Activated naive CD4-positive, alpha-beta T cell treated with anti-CD3 and anti-CD28 coated beads, Interleukin-2, amount 10 ng/mL, durations not matched to agents 7 days and 5 days (primary cell): ENCODE measurements around the gene KLHL36.

Source experiments
- CTCF ChIA-PET: fragments of 350-600 bp; sonication (Branson Sonifier 250); formaldehyde crosslinking; loops from one replicate; lab custom pipeline; 2021; ENCODE audit warnings: antibody characterized with exemption; lab: Charles Lee
- DNase-seq: peaks from one replicate; pipeline ENCODE4 v3.0.0-alpha.2; 2020
- H3K27ac Mint-ChIP-seq: one replicate; pipeline ENCODE4 v1.8.0; 2021; ENCODE audit warnings: mild to moderate bottlenecking, moderate library complexity, mixed read lengths
- H3K27me3 Mint-ChIP-seq: one replicate; pipeline ENCODE4 v1.8.0; 2021; ENCODE audit warnings: mild to moderate bottlenecking, mixed read lengths
- H3K36me3 Mint-ChIP-seq: one replicate; pipeline ENCODE4 v1.8.0; 2021; ENCODE audit warnings: mixed read lengths
- H3K4me1 Mint-ChIP-seq: one replicate; pipeline ENCODE4 v1.8.0; 2021; ENCODE audit warnings: mixed read lengths
- H3K4me3 Mint-ChIP-seq: one replicate; pipeline ENCODE4 v1.8.0; 2021; ENCODE audit warnings: mild to moderate bottlenecking, moderate library complexity, mixed read lengths
- H3K9me3 Mint-ChIP-seq: one replicate; pipeline ENCODE4 v1.8.0; 2021; ENCODE audit warnings: mixed read lengths

The KLHL36 gene

DNA sequence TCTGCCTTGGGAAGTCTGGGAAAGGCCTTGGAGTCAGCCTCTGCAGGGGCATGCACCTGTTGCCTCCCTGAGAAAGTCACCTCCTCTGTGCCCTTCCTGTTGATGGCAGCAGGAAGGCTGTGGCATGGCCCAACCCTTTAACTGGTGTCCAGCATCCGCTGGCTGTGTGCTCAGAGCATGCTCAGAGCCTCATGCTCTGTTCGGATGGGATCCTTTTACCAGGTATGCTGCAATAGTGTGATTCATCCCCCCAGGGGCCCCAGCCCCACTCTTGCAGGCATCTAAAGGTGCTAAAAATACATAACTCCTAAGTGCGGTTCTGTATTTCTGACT is 24.9 kb downstream of the KLHL36 start:
- no peak for DNase-seq
- H3K4me1 Mint-ChIP-seq = peaks cover 7% of the 10 kb centered on the region
- H3K4me3 Mint-ChIP-seq = no peak overlapping the region
- CTCF ChIA-PET = interaction anchor here (0.7 to 6.7 kb wide), 14 partner anchors 8 to 279 kb away, joined by 3 to 70 read pairs (median 7); no protein-coding TSS in a partner anchor
- H3K27me3 Mint-ChIP-seq = peaks cover 34% of the 10 kb centered on the region
- no peaks in the 10 kb centered on the region for H3K9me3 Mint-ChIP-seq
- H3K27ac Mint-ChIP-seq = no peak overlapping the region
- no peaks in the 10 kb centered on the region for H3K36me3 Mint-ChIP-seq

DNA sequence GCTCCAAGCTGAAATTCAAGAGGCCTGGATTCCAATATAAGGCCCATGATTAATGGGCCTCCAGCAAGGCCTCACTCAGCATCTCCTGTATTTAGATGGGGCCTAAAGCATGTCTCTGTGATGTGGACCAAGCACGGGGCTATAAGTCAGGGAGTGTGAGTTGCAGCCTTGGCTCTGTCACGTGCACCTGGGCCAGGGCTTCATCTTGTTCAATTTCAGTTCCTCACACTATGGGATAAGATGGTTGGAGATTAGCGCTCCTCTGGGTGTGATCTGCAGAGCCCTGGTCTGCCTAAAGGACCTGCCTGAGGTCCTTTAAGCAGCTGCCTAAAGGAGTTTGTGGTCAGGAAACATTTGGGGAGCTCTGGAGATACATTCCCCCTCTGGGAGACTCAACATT is 25.2 kb downstream of the KLHL36 start:
- Mint-ChIP-seq H3K36me3 (no peaks in the 10 kb centered on the region), H3K27me3 (peaks cover 35% of the 10 kb centered on the region), H3K4me1 (peaks cover 7% of the 10 kb centered on the region), H3K4me3 (no peak overlapping the region), H3K27ac (no peak overlapping the region), H3K9me3 (no peaks in the 10 kb centered on the region)
- CTCF ChIA-PET = interaction anchor here (0.8 to 6.7 kb wide), 13 partner anchors 8 to 279 kb away, joined by 3 to 70 read pairs (median 7); no protein-coding TSS in a partner anchor
- no peak for DNase-seq

DNA sequence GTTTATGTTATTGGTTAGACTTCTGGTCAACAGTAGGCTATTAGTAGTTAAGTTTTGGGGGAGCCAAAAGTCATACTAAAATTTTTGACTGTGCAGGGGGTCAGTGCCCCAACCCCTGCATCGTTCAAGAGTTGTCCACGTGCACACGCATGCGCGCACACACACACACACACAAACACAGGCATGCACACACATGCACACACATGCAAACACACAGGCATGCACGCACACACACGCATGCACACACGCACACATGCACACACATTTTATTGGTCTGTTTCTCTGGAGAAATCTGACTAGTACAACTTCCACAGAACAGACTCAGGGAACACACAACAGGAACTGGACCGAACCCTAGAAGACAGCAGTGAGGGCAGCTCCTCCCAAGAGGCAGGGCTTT is 27.1 kb downstream of the KLHL36 start:
- CTCF ChIA-PET = interaction anchor here (1.5 kb wide), 1 partner anchor 53 kb away, joined by 4 read pairs; no protein-coding TSS in a partner anchor
- no peak overlapping the region for H3K4me3 Mint-ChIP-seq

DNA sequence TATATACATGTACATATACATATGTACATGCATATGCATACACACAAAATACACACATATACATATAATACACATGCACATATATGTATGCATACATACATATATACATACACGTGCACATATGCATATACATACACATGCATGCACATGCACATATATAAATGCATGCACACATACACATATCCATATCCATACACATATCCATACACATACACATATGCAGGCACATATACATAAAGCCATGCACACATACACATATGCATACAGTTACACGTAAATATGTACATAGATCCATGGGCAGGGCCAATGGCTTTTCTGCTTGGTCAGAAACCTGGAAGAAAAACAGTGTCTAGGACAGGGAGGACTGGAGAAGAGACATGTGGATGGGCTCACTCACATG is 27.6 kb downstream of the KLHL36 start:
- H3K36me3 Mint-ChIP-seq = no peaks in the 10 kb centered on the region
- H3K9me3 Mint-ChIP-seq = no peaks in the 10 kb centered on the region
- no peak for DNase-seq
- H3K4me3 Mint-ChIP-seq = no peak overlapping the region
- peaks cover 7% of the 10 kb centered on the region for H3K4me1 Mint-ChIP-seq
- no peak overlapping the region for H3K27ac Mint-ChIP-seq
- CTCF ChIA-PET = no interaction called here
- peaks cover 47% of the 10 kb centered on the region for H3K27me3 Mint-ChIP-seq

More for the DNA sequence above, 27.1 kb downstream of the KLHL36 start:
- peaks cover 7% of the 10 kb centered on the region for H3K4me1 Mint-ChIP-seq
- H3K36me3 Mint-ChIP-seq = no peaks in the 10 kb centered on the region
- no peaks in the 10 kb centered on the region for H3K9me3 Mint-ChIP-seq
- H3K27ac Mint-ChIP-seq = no peak overlapping the region
- peaks cover 46% of the 10 kb centered on the region for H3K27me3 Mint-ChIP-seq
- DNase-seq = no peak

DNA sequence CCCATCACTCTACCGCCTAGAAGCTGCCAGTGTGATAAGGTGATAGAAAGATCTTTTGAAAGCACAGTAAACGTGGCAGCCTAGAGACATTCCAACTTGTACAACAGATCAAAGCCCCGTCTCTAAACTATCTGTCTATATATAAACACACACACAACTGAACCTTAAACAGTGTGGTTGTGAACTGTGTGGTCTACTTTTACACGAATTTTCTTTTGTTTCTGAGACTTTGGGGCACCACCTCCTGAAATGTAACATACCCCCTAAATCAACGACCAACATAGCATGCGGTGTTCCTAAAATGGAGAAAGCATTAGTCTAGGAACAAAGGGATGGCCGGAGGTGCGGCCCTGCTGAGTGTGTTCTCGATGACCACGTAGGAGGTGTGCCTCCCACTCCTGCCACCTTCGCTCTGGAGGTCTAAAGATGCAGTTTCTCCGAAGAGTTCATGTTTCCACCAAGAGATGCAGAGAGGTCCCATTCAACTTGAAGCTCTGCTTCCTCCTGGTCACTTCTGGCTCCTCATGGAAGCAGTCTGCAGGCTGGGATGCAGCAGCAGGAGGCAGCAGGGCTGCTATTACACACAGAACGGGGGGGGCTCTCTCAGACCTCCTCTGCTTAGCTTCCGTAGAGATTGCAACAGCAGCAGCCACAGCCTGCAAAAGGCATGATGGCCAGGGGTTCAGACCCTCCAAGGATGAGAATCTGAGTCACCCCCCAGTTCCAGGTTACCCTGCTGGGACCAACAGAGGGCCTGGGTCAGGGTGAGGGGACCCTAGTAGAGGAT is 28.9 kb downstream of the KLHL36 start:
- Mint-ChIP-seq H3K36me3 (no peaks in the 10 kb centered on the region), H3K27me3 (peaks cover 50% of the 10 kb centered on the region), H3K27ac (no peak overlapping the region), H3K9me3 (no peaks in the 10 kb centered on the region), H3K4me1 (peaks cover 6% of the 10 kb centered on the region), H3K4me3 (no peak overlapping the region)
- DNase-seq = no peak
- CTCF ChIA-PET = interaction anchor here (1.6 kb wide), 1 partner anchor 7 kb away, joined by 4 read pairs; no protein-coding TSS in a partner anchor

DNA sequence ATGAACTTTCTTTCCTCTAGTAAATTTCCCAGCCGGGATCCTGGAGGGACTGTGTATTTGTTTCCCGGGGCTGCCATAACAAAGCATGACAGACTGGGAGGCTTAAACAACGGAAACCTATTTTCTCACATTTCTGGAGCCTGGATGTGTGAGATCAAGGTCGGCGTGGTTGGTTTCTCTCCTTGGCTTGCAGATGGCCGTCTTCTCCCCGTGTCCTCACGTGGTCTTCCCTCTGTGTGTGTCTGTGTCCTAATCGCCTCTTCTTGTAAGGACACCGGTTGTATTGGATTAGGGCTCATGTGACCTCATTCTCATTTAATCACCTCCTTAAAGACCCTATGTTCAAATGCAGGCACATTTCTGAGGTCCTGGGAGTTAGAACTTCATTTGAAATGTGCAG is 29.5 kb downstream of the KLHL36 start:
- Mint-ChIP-seq H3K4me3 (no peak overlapping the region), H3K9me3 (no peaks in the 10 kb centered on the region), H3K27me3 (peaks cover 49% of the 10 kb centered on the region), H3K36me3 (no peaks in the 10 kb centered on the region), H3K4me1 (peaks cover 3% of the 10 kb centered on the region), H3K27ac (no peak overlapping the region)
- DNase-seq = no peak
- CTCF ChIA-PET = interaction anchor here (1.6 kb wide), 1 partner anchor 8 kb away, joined by 4 read pairs; no protein-coding TSS in a partner anchor

DNA sequence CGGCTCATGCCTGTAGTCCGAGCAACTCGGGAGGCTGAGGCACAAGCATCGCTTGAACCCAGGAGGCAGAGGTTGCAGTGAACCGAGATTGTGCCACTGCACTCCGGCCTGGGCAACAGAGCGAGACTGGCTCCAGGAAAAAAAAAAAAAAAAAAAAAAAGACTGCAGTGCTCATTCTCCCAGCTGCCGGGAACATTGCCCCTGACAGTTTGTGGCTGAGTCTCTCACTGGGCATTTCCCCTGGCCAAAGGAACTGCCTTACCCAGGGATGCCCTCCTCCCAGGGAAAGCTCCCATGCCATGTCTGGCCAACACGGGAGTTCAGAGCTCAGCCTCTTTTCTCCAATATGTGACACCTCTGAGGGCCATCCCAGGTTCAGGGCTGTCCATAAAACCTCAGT is 30.2 kb downstream of the KLHL36 start:
- peaks cover 46% of the 10 kb centered on the region for H3K27me3 Mint-ChIP-seq
- no peak for DNase-seq
- H3K36me3 Mint-ChIP-seq = no peaks in the 10 kb centered on the region
- H3K27ac Mint-ChIP-seq = no peak overlapping the region
- no peaks in the 10 kb centered on the region for H3K9me3 Mint-ChIP-seq
- no peaks in the 10 kb centered on the region for H3K4me1 Mint-ChIP-seq
- no peak overlapping the region for H3K4me3 Mint-ChIP-seq
- CTCF ChIA-PET = interaction anchor here (1.6 kb wide), 1 partner anchor 9 kb away, joined by 4 read pairs; no protein-coding TSS in a partner anchor

DNA sequence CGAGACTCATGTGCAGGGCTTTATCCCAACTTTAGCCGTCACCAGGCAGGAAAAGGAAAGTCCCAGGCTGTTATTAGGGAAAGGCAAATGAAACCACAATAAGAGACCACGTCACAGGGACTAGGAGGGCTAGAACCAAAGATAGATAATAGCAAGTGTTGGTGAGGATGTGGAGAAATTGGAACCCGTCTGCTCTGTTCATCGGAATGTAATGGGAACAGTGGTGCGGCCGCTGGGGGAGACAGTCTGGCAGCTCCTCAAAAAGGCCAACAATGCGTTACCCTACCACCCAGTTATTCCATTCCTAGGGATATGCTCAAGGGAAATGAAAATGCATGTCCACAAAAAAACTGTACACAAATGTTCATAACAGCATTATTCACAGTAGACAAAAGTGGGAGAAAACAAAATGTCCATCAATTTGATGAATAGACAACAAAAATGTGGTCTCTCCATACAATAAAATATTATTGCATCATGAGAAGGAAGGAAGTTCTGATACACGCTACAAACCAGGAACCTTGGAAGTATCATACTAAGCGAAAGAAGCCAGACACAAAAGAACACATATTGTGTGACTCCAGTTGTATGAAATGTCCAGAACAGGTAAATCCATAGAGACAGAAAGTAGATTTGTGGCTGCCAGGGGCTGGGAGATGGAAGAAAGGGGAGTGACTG is 32.0 kb downstream of the KLHL36 start:
- H3K36me3 Mint-ChIP-seq = no peaks in the 10 kb centered on the region
- no peak for DNase-seq
- H3K27me3 Mint-ChIP-seq = peaks cover 61% of the 10 kb centered on the region
- H3K4me3 Mint-ChIP-seq = no peak overlapping the region
- CTCF ChIA-PET = interaction anchor here (2.0 kb wide), 1 partner anchor 8 kb away, joined by 11 read pairs; no protein-coding TSS in a partner anchor
- no peak overlapping the region for H3K27ac Mint-ChIP-seq
- H3K9me3 Mint-ChIP-seq = no peaks in the 10 kb centered on the region
- no peaks in the 10 kb centered on the region for H3K4me1 Mint-ChIP-seq

DNA sequence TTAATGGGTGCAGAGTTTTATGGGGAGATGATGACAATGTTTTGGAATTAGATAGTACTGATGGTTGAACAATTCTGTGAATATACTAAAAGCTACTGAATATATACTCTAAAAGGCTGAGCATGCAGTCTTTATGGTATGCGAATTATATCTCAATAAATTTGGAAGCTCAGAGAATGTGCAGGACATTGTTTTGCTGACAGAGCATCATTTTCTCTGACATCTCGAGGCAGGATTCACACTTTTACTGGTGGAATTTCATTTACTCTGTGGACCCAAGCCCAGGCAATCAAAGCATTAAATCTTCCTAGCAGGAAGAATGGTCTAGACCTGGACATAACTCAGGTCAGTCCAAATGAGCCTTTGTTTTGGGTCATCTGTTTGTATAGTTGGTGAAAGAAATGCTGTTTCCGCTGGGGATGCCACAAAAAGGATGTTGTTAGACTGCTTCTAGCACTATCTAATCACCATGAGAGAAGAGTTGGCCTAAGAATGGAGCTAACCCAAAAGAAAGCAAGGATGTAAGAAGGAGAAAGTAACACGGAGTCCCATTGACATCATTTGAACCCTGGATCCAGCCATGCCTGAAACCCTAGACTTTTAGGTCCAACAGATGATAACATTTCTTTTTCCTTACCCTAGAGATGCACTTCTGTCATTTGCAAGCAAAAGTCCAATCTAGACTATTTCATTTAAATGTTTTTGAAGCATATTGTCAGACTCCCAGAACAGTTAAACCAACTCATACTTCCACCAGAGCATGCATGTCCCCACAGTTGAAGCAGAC is 32.7 kb downstream of the KLHL36 start:
- no peak overlapping the region for H3K4me3 Mint-ChIP-seq
- peaks cover 66% of the 10 kb centered on the region for H3K27me3 Mint-ChIP-seq
- no peaks in the 10 kb centered on the region for H3K4me1 Mint-ChIP-seq
- no peak overlapping the region for H3K27ac Mint-ChIP-seq
- H3K36me3 Mint-ChIP-seq = no peaks in the 10 kb centered on the region
- no peak for DNase-seq
- no peaks in the 10 kb centered on the region for H3K9me3 Mint-ChIP-seq
- CTCF ChIA-PET = interaction anchor here (0.7 to 2.0 kb wide), 3 partner anchors 9 to 52 kb away, joined by 3 to 11 read pairs (median 3); no protein-coding TSS in a partner anchor

DNA sequence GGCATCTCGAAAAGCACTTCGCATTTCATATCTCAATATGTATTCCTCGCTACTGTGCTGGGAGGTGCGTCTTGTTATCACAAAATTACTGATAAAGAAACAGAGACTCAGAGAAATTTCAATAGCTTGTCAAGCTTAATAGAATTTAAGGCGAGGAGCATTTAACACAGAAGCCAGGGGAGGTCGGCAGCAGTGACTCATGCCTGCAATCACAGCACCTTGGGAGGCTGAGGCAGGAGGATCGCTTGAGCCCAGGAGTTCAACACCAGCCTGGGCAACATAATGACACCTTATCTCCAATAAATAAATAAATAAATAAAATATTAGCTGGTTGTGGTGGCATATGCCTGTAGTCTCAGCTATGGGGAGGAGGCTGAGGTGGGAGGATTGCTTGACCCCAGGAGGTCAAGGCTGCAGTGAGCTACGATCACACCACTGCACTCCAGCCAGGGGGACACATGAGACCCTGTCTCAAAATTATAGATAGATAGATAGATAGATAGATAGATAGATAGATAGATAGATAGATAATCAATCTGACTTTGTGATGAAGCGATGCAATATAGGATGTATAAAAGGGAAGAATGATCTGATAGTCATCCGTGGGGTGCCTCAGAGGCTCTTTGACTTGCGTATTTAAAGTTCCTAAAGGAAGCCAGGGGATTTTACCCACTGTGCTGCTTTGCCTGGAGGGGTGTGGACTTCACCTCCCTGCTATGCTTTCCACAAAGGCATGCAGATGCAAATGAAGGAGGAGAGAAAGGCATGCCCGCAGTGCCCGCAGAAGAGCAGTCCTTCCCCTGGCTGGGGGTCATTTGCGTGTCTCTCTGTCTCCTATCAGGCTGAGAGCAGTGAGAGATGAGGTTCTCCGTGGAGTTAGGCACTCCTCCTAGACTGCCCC is 35.6 kb downstream of the KLHL36 start:
- CTCF ChIA-PET = interaction anchor here (0.8 kb wide), 1 partner anchor 287 kb away, joined by 4 read pairs; no protein-coding TSS in a partner anchor
- H3K4me1 Mint-ChIP-seq = peaks cover 2% of the 10 kb centered on the region
- H3K27me3 Mint-ChIP-seq = peaks cover 69% of the 10 kb centered on the region
- no peak overlapping the region for H3K4me3 Mint-ChIP-seq
- no peaks in the 10 kb centered on the region for H3K36me3 Mint-ChIP-seq
- no peak for DNase-seq
- no peaks in the 10 kb centered on the region for H3K9me3 Mint-ChIP-seq
- no peak overlapping the region for H3K27ac Mint-ChIP-seq

DNA sequence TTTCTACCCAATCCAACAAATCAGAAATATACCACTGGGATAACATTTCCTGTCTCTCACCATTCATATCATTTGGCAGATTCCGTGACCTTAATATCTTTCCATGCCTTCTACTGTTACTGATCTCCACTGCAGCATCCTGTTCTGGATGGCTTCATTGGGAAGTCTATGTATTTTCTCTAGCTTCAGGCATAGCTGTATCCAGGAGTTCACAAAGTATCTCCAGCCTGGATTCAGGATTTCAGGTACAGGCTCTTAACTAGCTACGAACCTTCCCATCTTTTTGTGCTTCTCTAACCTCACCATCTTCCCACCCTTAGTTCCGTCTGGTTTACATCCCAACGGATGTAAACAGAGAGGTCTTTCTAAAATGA is 36.3 kb downstream of the KLHL36 start:
- H3K4me1 Mint-ChIP-seq = peaks cover 2% of the 10 kb centered on the region
- H3K4me3 Mint-ChIP-seq = no peak overlapping the region
- H3K27ac Mint-ChIP-seq = no peak overlapping the region
- H3K27me3 Mint-ChIP-seq = peaks cover 72% of the 10 kb centered on the region
- H3K9me3 Mint-ChIP-seq = no peaks in the 10 kb centered on the region
- DNase-seq = no peak
- CTCF ChIA-PET = interaction anchor here (0.8 to 1.3 kb wide), 3 partner anchors 12 to 286 kb away, joined by 4 to 5 read pairs (median 5); no protein-coding TSS in a partner anchor
- no peaks in the 10 kb centered on the region for H3K36me3 Mint-ChIP-seq

DNA sequence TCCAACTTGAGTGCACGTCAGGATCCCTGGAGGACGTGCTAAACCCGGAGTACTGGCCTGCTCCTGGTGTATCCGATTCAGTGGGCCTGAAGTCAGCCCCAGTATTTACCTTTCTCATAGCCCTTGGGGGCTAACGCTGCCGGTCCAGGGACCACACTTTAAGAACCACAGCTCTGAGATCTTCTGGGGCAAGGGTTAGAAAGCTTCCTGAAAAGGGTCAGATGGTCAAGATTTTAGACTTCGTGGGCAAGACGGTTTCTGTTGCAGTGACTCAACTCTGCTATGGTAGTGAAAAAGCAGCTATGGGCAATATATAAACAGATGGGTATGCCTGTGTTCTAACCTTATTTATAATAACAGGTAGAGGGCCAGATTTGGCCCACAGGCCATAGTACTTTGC is 36.9 kb downstream of the KLHL36 start:
- no peak for DNase-seq
- no peak overlapping the region for H3K4me3 Mint-ChIP-seq
- no peak overlapping the region for H3K27ac Mint-ChIP-seq
- peaks cover 75% of the 10 kb centered on the region for H3K27me3 Mint-ChIP-seq
- no peaks in the 10 kb centered on the region for H3K36me3 Mint-ChIP-seq
- peaks cover 2% of the 10 kb centered on the region for H3K4me1 Mint-ChIP-seq
- no peaks in the 10 kb centered on the region for H3K9me3 Mint-ChIP-seq
- CTCF ChIA-PET = interaction anchor here (0.8 to 1.3 kb wide), 3 partner anchors 13 to 286 kb away, joined by 4 to 5 read pairs (median 5); no protein-coding TSS in a partner anchor
